GM12878 (cell line): ENCODE results near the gene PMM2. TPM values are rescaled to one million over a fixed set of nuclear protein-coding genes. Genes with fewer than 3 reads are reported as not detected.

Experiments used
- ATAC-seq: fragments of 200-7000 bp; cut with Tn5 transposase; 3 replicates; pipeline ENCODE4 v1.9.1; 2020; ENCODE audit warnings: mild to moderate bottlenecking, moderate library complexity
- BruUV-seq: library from RNA; stranded (reverse); fragments of 400-500 nt; replicated peaks from 2 replicates; lab custom pipeline; 2021; lab: Mats Ljungman, UMichigan
- CTCF ChIA-PET: fragments of 300-600 bp; sonication (Branson Sonifier 250); formaldehyde crosslinking; extraction: SDS; loops from one replicate; lab custom pipeline; 2021; ENCODE audit warnings: inconsistent platforms; lab: Yijun Ruan, JAX
- POLR2A ChIA-PET: fragments of 350-600 bp; formaldehyde crosslinking; extraction: SDS; loops from one replicate; lab custom pipeline; 2021; ENCODE audit warnings: inconsistent platforms; lab: Charles Lee
- RAD21 ChIA-PET: fragments of 300-600 bp; sonication (Branson Sonifier 250); formaldehyde crosslinking; loops from one replicate; lab custom pipeline; 2023; ENCODE audit warnings: antibody characterized with exemption; ENCODE audit not compliant: unreplicated experiment; lab: Charles Lee
- SMC1A ChIA-PET: fragments of 300-600 bp; sonication (Branson Sonifier 250); formaldehyde crosslinking; loops from one replicate; lab custom pipeline; 2023; ENCODE audit not compliant: unreplicated experiment, uncharacterized antibody; lab: Charles Lee
- DNase-seq: peaks from one replicate; pipeline ENCODE4 v3.0.0-alpha.2; 2011; ENCODE audit warnings: low read depth, low spot score
- FAIRE-seq: peaks from 3 replicates; lab custom pipeline; 2011; peaks lifted over from hg19 to GRCh38; lab: Jason Lieb, UNC
- H2AFZ ChIP-seq: 2 replicates; pipeline ENCODE4 v1.6.0; 2011; ENCODE audit warnings: low read depth, low read length, control low read depth; ENCODE audit not compliant: control insufficient read depth
- H3K27ac ChIP-seq: 2 replicates; pipeline ENCODE4 v1.5.1; 2011; ENCODE audit warnings: control low read depth; ENCODE audit not compliant: control insufficient read depth, insufficient read depth
- H3K27me3 ChIP-seq, 2 experiments: replicated peaks in 1 of 2; 2 replicates each; pipeline versions ENCODE4 v1.6.0 to v1.6.1; 2011; ENCODE audit warnings: low read length in 1 of 2; ENCODE audit not compliant: control insufficient read depth in 2 of 2, insufficient read depth in 2 of 2
- H3K36me3 ChIP-seq, 2 experiments: 2 replicates each; pipeline ENCODE4 v1.5.1; 2011; ENCODE audit warnings: low read length in 1 of 2; ENCODE audit not compliant: control insufficient read depth in 2 of 2, insufficient read depth in 2 of 2
- H3K4me1 ChIP-seq: 2 replicates; pipeline ENCODE4 v1.6.1; 2011; ENCODE audit warnings: mild to moderate bottlenecking, low read length, moderate library complexity, mixed read lengths; ENCODE audit not compliant: control insufficient read depth, insufficient read depth
- H3K4me2 ChIP-seq: 2 replicates; pipeline ENCODE4 v1.6.0; 2011; ENCODE audit warnings: control low read depth; ENCODE audit not compliant: control insufficient read depth, insufficient read depth
- H3K4me3 ChIP-seq: fragments of 200-600 bp; sonication (generic); 2 replicates; pipeline ENCODE4 v1.5.1; 2016
- H3K79me2 ChIP-seq: 2 replicates; pipeline ENCODE4 v1.6.0; 2011; ENCODE audit warnings: low read length; ENCODE audit not compliant: control insufficient read depth, insufficient read depth
- H3K9ac ChIP-seq: 2 replicates; pipeline ENCODE4 v1.8.0; 2011; ENCODE audit warnings: low read length, control low read depth, mixed read lengths; ENCODE audit not compliant: control insufficient read depth, insufficient read depth
- H3K9me3 ChIP-seq: replicated peaks from 3 replicates; pipeline ENCODE4 v1.5.1; 2011; ENCODE audit warnings: mild to moderate bottlenecking, low read length; ENCODE audit not compliant: control insufficient read depth, insufficient read depth
- H4K20me1 ChIP-seq: 2 replicates; pipeline ENCODE4 v1.6.0; 2011; ENCODE audit not compliant: control insufficient read depth, insufficient read depth
- ASH2L ChIP-seq: fragments of 300-600, 200-600 bp; sonication (generic); IDR thresholded peaks from 2 replicates; pipeline ENCODE4 v1.6.1; 2017; ENCODE audit warnings: low read depth, mild to moderate bottlenecking, borderline replicate concordance
- NFYA ChIP-seq: IDR thresholded peaks from 2 replicates; pipeline ENCODE4 v1.6.1; 2011; ENCODE audit warnings: low read depth, mild to moderate bottlenecking, low read length, improper control_type of control experiment, borderline replicate concordance
- POLR2AphosphoS2 ChIP-seq: IDR thresholded peaks from 2 replicates; pipeline ENCODE4 v1.6.1; 2011; ENCODE audit warnings: low read depth, mild to moderate bottlenecking, low read length, improper control_type of control experiment, moderate library complexity
- SPI1 ChIP-seq: IDR thresholded peaks from 2 replicates; pipeline ENCODE4 v1.6.1; 2011; ENCODE audit warnings: low read depth, mild to moderate bottlenecking, low read length, moderate library complexity, borderline replicate concordance; ENCODE audit not compliant: insufficient read depth
- ZBED1 ChIP-seq: IDR thresholded peaks from 2 replicates; pipeline ENCODE4 v1.6.1; 2016; ENCODE audit warnings: borderline replicate concordance
- WGBS: methylation state at CpG from one replicate; pipeline ENCODE4 v1.1.6; 2016; ENCODE audit warnings: low lambda C conversion rate; ENCODE audit not compliant: insufficient replicate concordance, insufficient coverage; ENCODE audit errors: missing lambda C conversion rate; 5-methylcytosine and 5-hydroxymethylcytosine counted together
- in situ Hi-C: fragments of 300-500 bp; cut with MboI; formaldehyde crosslinking; loops from 9 replicates; pipeline ENCODE4 v1.14.3; 2018; ENCODE audit warnings: mixed read lengths
- intact Hi-C: fragments of 100-400 bp; cut with micrococcal nuclease; formaldehyde crosslinking; loops from one replicate; pipeline ENCODE4 v1.14.2; 2022; ENCODE audit not compliant: unreplicated experiment
- polyA plus RNA-seq, 11 experiments: library from polyadenylated mRNA; depleted of rRNA in 4 of 11; unstranded in 6 of 11; stranded (reverse) in 5 of 11; fragments of >200 nt; fragmentation: Nextera tagmentation in 4 of 11; fragmentation: Illumina TruSeq in 1 of 11; extraction: Ambion mirVana in 4 of 11; extraction: Trizol in 1 of 11; gene quantifications; 1 replicate in 1 of 11; 2 replicates in 10 of 11; pipeline versions ENCODE4 v1.2.1 to v1.2.3, GENCODE V29; 2011 to 2016; ENCODE audit warnings: inconsistent platforms in 2 of 11, missing spikeins in 2 of 11, low read depth in 1 of 11
- total RNA-seq, 4 experiments: library from RNA; depleted of rRNA in 3 of 4; stranded (reverse); fragments of >200 nt in 3 of 4; fragmentation: Illumina TruSeq in 1 of 4; extraction: Trizol in 1 of 4; gene quantifications; 2 replicates each; pipeline versions ENCODE4 v1.2.1 to v1.2.3, GENCODE V29; 2013 to 2021

PMM2 gene
- total and polyA plus RNA-seq, 10 of the 15 experiments (the other 5 are each of a cell fraction or from before 2014, with no cell fraction given): 22.6 to 69.4 (median 52.3) TPM

- ChIA-PET SMC1A (interaction anchor here (0.6 to 6.0 kb wide), 20 partner anchors 9 to 315 kb away, joined by 3 to 37 read pairs (median 6); partner anchors contain the start of genes CARHSP1, PMM2 and TMEM186), POLR2A (interaction anchor here (1.3 kb wide), 2 partner anchors 10 to 12 kb away, joined by 4 read pairs; partner anchors contain the start of gene CARHSP1)
- in situ Hi-C loops: loop anchor here (5.0 kb wide), 2 partner anchors 214 to 314 kb away; no protein-coding TSS in a partner anchor
- H4K20me1 ChIP-seq: no peaks in the 10 kb centered on the region
- no peak overlapping the region for H3K4me2 ChIP-seq
- peaks cover 6% of the 10 kb centered on the region for H3K4me1 ChIP-seq
- no peak overlapping the region for H3K27ac ChIP-seq
- H3K79me2 ChIP-seq: no peaks in the 10 kb centered on the region
- TF ChIP-seq NFYA (no peak), ASH2L (no peak)
- TF ChIP-seq, all 136 proteins: peak for 0
- FAIRE-seq (no peak), ATAC-seq (no peak), DNase-seq (no peak)
- intact Hi-C loops: loop anchor here (1.0 kb wide), 2 partner anchors 220 to 314 kb away; no protein-coding TSS in a partner anchor
- 82% methylated on average over 8 of the region's 8 CpGs for WGBS
- RAD21 ChIA-PET: interaction anchor here (0.7 to 4.4 kb wide), 17 partner anchors 10 to 314 kb away, joined by 3 to 44 read pairs (median 5); partner anchors contain the start of genes CARHSP1, PMM2 and TMEM186
- Histone ChIP-seq H3K9ac (no peak overlapping the region), H3K27me3 (no peaks in the 10 kb centered on the region), H3K4me3 (no peak overlapping the region), H3K9me3 (no peaks in the 10 kb centered on the region), H3K36me3 (no peaks in the 10 kb centered on the region), H2AFZ (no peak overlapping the region)
- BruUV-seq: no TSS peak
- CTCF ChIA-PET: interaction anchor here (0.6 to 5.4 kb wide), 42 partner anchors 8 to 696 kb away, joined by 3 to 72 read pairs (median 5); partner anchors contain the start of genes CARHSP1, PMM2 and TMEM186
These were observed 83.3 kb downstream of the PMM2 start for GRCh38 chr16:8880839-8881510.

- Histone ChIP-seq H3K4me2 (no peak within 1 kb of the TSS), H3K9ac (no peak within 1 kb of the TSS), H3K36me3 (peaks cover 0 to under 1% of the 10 kb centered on the region in 2 experiments; a peak in 1 of 4 replicates), H3K4me3 (no peak within 1 kb of the TSS), H3K27ac (no peak within 1 kb of the TSS), H4K20me1 (no peaks in the 10 kb centered on the region), H3K4me1 (peaks cover 6% of the 10 kb centered on the region), H2AFZ (no peak within 1 kb of the TSS), H3K9me3 (no peaks in the 10 kb centered on the region), H3K79me2 (no peaks in the 10 kb centered on the region), H3K27me3 (no peaks in the 10 kb centered on the region)
- TF ChIP-seq POLR2AphosphoS2 (no peak), SPI1 (no peak), ZBED1 (no peak)
- in situ Hi-C loops (loop anchor here (5.0 kb wide), 2 partner anchors 215 to 315 kb away; no protein-coding TSS in a partner anchor), intact Hi-C loops (no loop called here)
- ATAC-seq (no peak), DNase-seq (no peak), FAIRE-seq (no peak)
- SMC1A ChIA-PET: interaction anchor here (0.9 to 6.0 kb wide), 10 partner anchors 8 to 316 kb away, joined by 3 to 37 read pairs (median 6); partner anchors contain the start of gene CARHSP1
- CTCF ChIA-PET: interaction anchor here (0.7 to 5.4 kb wide), 12 partner anchors 9 to 314 kb away, joined by 3 to 72 read pairs (median 17); partner anchors contain the start of genes PMM2 and TMEM186
- WGBS: 60% methylated on average over 10 of the region's 10 CpGs
- no TSS peak for BruUV-seq
- RAD21 ChIA-PET: interaction anchor here (0.7 to 4.4 kb wide), 5 partner anchors 9 to 315 kb away, joined by 3 to 44 read pairs (median 17); partner anchors contain the start of gene CARHSP1
- POLR2A ChIA-PET: interaction anchor here (0.5 kb wide), 1 partner anchor 228 kb away, joined by 3 read pairs; no protein-coding TSS in a partner anchor
These were observed 84.5 kb downstream of the PMM2 start, which contains the start of gene LITAFD for GRCh38 chr16:8882041-8882617. Gene LITAFD, plus strand, starts transcription at chr16:8882351. Its CDS starts 2,005 bp downstream, at chr16:8884356.
